Measurements from ENCODE around the gene ACVR1. TPM values are rescaled to one million over a fixed set of nuclear protein-coding genes. Genes with fewer than 3 reads are reported as not detected.

Gene ACVR1
- total RNA-seq, result 8.1 and 26.6 TPM in 2 replicates

GRCh38 chr2:157876066-157876785 lies at the start of gene ACVR1:
ACVR1 (minus strand) TSS chr2:157876330; CDS start chr2:157799493, 76,837 bp downstream.

Other genes starting within 250 kb of the ACVR1 start
- under 0.01 TPM in 1 of 2 replicates, not detected in the other for gene ACVR1C, start 247.5 kb downstream of the ACVR1 start, total RNA-seq
- gene UPP2, start 225.5 kb upstream of the ACVR1 start, total RNA-seq, result not detected in 2 replicates

Data from bladder microvascular endothelial cell (primary cell).